OCI-LY7 (cell line): ENCODE data around the gene PDLIM1. TPM values are rescaled to one million over a fixed set of nuclear protein-coding genes. Genes with fewer than 3 reads are reported as not detected.
A peak's percentile ranks its signal among the peaks of the same experiment; 100 is the strongest.
"Not testable (repeated sequence)": the region's sequence is repeated elsewhere in the genome, so short reads cannot be mapped to it uniquely, and the experiment has no call there.

Experiments used
- BruUV-seq: library from RNA; stranded (reverse); fragments of 400-500 nt; replicated peaks from 2 replicates; lab custom pipeline; 2021; lab: Mats Ljungman, UMichigan
- CTCF ChIA-PET: fragments of 300-600 bp; sonication (Branson Sonifier 250); formaldehyde crosslinking; loops from one replicate; lab custom pipeline; 2022; ENCODE audit warnings: antibody characterized with exemption; ENCODE audit not compliant: unreplicated experiment; lab: Charles Lee
- POLR2A ChIA-PET: fragments of 300-600 bp; sonication (Branson Sonifier 250); formaldehyde crosslinking; loops from one replicate; lab custom pipeline; 2022; ENCODE audit warnings: antibody characterized with exemption; lab: Charles Lee
- DNase-seq: peaks from one replicate; pipeline ENCODE4 v3.0.0-alpha.2; 2015; ENCODE audit warnings: low spot score
- H2AFZ ChIP-seq: fragments of 200-600 bp; sonication (generic), shearing (Covaris generic); 2 replicates; pipeline ENCODE4 v1.6.1; 2014; ENCODE audit warnings: mild to moderate bottlenecking, antibody characterized with exemption, low read length, moderate library complexity
- H3K27ac ChIP-seq: fragments of 200-600 bp; sonication (generic); 2 replicates; pipeline ENCODE4 v1.5.1; 2014; ENCODE audit warnings: mixed run types, low read depth, mild to moderate bottlenecking, moderate library complexity, low read length, inconsistent platforms; ENCODE audit not compliant: poor library complexity, severe bottlenecking
- H3K36me3 ChIP-seq: fragments of 200-600 bp; sonication (generic); 2 replicates; pipeline ENCODE4 v1.6.1; 2014; ENCODE audit warnings: mild to moderate bottlenecking, antibody characterized with exemption, low read length, moderate library complexity, mixed read lengths; ENCODE audit not compliant: insufficient read depth
- H3K4me1 ChIP-seq: fragments of 200-600 bp; sonication (generic); 2 replicates; pipeline ENCODE4 v1.5.1; 2014; ENCODE audit warnings: mild to moderate bottlenecking, low read length; ENCODE audit not compliant: insufficient read depth, poor library complexity, severe bottlenecking
- H3K4me2 ChIP-seq: fragments of 200-600 bp; sonication (generic); 2 replicates; pipeline ENCODE4 v1.6.1; 2014; ENCODE audit warnings: mild to moderate bottlenecking, low read length
- H3K4me3 ChIP-seq: fragments of 200-600 bp; sonication (generic); 2 replicates; pipeline ENCODE4 v1.5.1; 2014; ENCODE audit warnings: mild to moderate bottlenecking, low read depth, low read length; ENCODE audit not compliant: poor library complexity, severe bottlenecking
- H3K79me2 ChIP-seq: fragments of 200-600 bp; sonication (generic); 2 replicates; pipeline ENCODE4 v1.6.1; 2016; ENCODE audit warnings: low read depth, mild to moderate bottlenecking, low read length, moderate library complexity, mixed read lengths; ENCODE audit not compliant: insufficient read depth
- H3K9me2 ChIP-seq: fragments of 200-600 bp; sonication (generic); 2 replicates; pipeline ENCODE4 v1.6.1; 2016; ENCODE audit warnings: mild to moderate bottlenecking, low read length, mixed read lengths; ENCODE audit not compliant: insufficient read depth
- H3K9me3 ChIP-seq: fragments of 200-600 bp; sonication (generic); 2 replicates; pipeline ENCODE4 v1.6.1; 2014; ENCODE audit warnings: mild to moderate bottlenecking, mixed run types, low read length, mixed read lengths
- H4K20me1 ChIP-seq: fragments of 200-600 bp; sonication (generic); 2 replicates; pipeline ENCODE4 v1.6.1; 2014; ENCODE audit warnings: mild to moderate bottlenecking, antibody characterized with exemption, low read length, moderate library complexity, mixed read lengths; ENCODE audit not compliant: insufficient read depth
- EZH2phosphoT487 ChIP-seq: fragments of 200-600 bp; sonication (generic); IDR thresholded peaks from 2 replicates; pipeline ENCODE4 v1.6.1; 2018; ENCODE audit warnings: low read depth, borderline replicate concordance, mild to moderate bottlenecking, mixed run types, antibody characterized with exemption, low read length, moderate library complexity, mixed read lengths
- intact Hi-C: fragments of 100-400 bp; cut with micrococcal nuclease; formaldehyde crosslinking; loops from one replicate; pipeline ENCODE4 v1.10.0; 2022; ENCODE audit not compliant: unreplicated experiment
- total RNA-seq, 2 experiments: library from RNA; depleted of rRNA in 1 of 2; stranded (reverse); fragments of >200 nt in 1 of 2; shearing (Covaris generic) in 1 of 2; gene quantifications; 2 replicates each; pipeline ENCODE4 v1.2.3, GENCODE V29; 2014 to 2022
- TF ChIP-seq, protein P1 (sequence below): fragments of 200-600 bp; sonication (generic); conservative IDR thresholded peaks from 2 replicates; pipeline ENCODE4 v1.5.1; 2014; ENCODE audit warnings: mild to moderate bottlenecking, antibody characterized with exemption, low read length, moderate library complexity, mixed read lengths

The PDLIM1 gene
- total RNA-seq, 2 experiments from 2014 or later: 22.3 to 105 TPM

DNA sequence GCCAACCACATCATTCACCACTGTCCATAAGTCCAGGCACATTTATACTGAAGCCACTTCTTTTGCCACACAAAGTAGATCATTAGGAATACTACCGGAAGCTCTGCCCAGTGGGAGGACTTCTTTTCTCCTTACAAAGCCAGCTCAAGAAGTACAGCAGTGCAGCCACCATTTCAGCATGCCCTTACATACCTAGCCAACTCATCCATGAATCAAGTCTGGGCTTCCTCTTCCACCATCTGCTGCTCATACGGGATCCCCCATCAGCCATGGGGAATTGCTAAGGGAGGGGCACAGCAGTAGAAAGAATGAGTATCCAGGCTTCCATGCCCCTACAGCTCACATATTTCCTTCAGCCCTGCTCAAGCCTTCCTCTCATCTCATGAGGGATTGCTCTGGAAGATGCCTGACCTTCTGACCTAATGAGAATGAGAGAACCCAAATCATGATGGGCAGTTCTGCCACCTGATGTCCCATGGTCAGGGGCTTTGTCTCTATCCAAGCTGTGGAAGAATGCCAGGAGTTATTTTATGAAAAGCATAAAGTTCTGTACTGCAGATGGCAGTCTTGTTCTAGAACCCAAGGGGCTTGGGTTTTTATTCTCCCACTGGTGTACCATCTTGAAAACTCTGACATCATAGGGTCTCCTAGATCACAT is 57.3 kb downstream of the PDLIM1 start:
- TF ChIP-seq, protein P1, sequence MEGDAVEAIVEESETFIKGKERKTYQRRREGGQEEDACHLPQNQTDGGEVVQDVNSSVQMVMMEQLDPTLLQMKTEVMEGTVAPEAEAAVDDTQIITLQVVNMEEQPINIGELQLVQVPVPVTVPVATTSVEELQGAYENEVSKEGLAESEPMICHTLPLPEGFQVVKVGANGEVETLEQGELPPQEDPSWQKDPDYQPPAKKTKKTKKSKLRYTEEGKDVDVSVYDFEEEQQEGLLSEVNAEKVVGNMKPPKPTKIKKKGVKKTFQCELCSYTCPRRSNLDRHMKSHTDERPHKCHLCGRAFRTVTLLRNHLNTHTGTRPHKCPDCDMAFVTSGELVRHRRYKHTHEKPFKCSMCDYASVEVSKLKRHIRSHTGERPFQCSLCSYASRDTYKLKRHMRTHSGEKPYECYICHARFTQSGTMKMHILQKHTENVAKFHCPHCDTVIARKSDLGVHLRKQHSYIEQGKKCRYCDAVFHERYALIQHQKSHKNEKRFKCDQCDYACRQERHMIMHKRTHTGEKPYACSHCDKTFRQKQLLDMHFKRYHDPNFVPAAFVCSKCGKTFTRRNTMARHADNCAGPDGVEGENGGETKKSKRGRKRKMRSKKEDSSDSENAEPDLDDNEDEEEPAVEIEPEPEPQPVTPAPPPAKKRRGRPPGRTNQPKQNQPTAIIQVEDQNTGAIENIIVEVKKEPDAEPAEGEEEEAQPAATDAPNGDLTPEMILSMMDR: peak; percentile 32; the same call in 1 of the 2 replicates
- TF ChIP-seq EZH2phosphoT487: no peak
- H3K4me1 ChIP-seq: peaks cover 46% of the 10 kb centered on the region
- no peak overlapping the region for H3K4me2 ChIP-seq
- BruUV-seq: no TSS peak
- no peaks in the 10 kb centered on the region for H3K9me3 ChIP-seq
- ChIA-PET POLR2A (interaction anchor here (0.5 to 2.3 kb wide), 2 partner anchors 10 to 55 kb away, joined by 3 to 16 read pairs; no protein-coding TSS in a partner anchor), CTCF (no interaction called here)
- H3K79me2 ChIP-seq: no peaks in the 10 kb centered on the region
- H3K4me3 ChIP-seq: no peak overlapping the region
- H2AFZ ChIP-seq: no peak overlapping the region
- intact Hi-C loops: no loop called here
- H4K20me1 ChIP-seq: no peaks in the 10 kb centered on the region
- no peaks in the 10 kb centered on the region for H3K36me3 ChIP-seq
- no peak overlapping the region for H3K27ac ChIP-seq
- no peak for DNase-seq
- H3K9me2 ChIP-seq: no peaks in the 10 kb centered on the region

DNA sequence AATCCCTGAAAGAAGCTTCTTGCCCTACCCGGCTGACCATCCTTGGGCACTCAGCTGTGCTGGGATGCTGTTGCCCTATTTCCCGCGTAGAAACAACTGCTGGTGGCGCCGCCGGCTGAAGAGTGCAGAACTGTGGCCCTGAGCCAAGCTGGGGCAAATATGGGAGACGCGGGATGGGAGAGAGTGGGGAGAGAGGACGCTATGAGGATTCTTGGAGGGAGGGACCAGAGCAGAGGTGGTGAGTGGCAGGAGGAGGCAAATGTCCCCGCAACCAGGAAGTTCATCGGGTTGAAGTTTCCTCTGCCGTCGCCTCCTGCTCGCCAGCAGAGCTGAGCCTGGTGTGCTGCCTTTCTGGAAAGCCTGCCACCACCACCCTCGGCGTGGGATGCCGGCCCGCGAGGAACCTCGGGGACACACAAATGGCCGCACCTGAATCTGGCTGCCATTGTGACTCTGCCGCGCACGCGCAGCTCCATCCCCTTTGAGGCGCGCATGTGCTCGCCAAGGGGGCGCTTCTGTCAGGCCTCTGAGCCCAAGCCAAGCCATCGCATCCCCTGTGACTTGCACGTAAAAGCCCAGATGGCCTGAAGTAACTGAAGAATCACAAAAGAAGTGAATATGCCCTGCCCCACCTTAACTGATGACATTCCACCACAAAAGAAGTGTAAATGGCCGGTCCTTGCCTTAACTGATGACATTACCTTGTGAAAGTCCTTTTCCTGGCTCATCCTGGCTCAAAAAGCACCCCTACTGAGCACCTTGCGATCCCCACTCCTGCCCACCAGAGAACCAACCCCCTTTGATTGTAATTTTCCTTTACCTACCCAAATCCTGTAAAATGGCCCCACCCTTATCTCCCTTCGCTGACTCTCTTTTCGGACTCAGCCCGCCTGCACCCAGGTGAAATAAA is 59.9 kb downstream of the PDLIM1 start:
- peaks cover 21% of the 10 kb centered on the region for H3K4me1 ChIP-seq
- intact Hi-C loops, BruUV-seq, H3K4me3 ChIP-seq, H3K9me2 ChIP-seq, H3K79me2 ChIP-seq, H2AFZ ChIP-seq, H4K20me1 ChIP-seq, H3K9me3 ChIP-seq, H3K36me3 ChIP-seq, H3K4me2 ChIP-seq, DNase-seq, H3K27ac ChIP-seq, CTCF ChIA-PET: not testable (repeated sequence)
- POLR2A ChIA-PET: interaction anchor here (0.7 kb wide), 1 partner anchor 759 kb away, joined by 4 read pairs; no protein-coding TSS in a partner anchor

DNA sequence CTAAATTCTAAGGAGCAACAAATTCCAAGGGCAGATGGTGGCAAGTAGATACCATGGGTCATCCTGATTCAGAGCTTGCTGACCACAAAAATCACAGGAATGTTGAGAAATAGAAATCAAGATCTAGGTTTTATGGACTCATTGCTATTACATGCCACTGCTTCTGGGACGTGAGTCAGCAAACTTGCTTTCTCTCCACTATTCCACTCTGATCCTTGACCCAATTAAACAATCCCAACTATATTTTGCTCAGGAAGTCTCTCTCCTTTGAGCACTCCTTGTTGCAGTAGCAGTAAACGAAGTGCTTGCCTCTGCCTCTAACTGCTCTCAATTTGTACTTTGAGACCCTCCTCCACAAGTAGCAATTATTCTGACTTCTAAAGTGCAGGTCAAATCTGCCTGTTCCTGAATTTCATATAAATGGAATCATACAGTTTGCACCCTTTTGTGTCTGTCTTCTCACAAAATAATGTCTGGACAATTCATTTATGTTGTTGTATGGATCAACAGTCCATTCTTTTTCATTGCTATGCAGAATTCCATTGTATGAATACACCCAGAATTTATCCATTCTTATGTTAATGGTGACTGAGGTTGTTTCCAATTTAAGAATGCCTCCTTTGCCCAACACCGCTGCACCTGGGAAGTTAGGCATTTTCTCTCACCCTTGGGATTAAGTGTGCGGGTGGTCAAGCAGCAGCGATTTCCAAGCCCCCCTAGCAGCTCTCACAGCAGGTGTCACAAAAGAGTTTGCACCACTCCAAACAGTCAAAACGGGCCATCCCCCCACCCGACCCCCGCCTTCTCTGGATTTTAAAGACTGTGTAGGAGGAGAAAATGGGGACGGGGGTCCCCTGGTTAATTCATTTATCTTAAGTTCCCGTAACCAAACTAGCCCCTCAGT is 60.8 kb downstream of the PDLIM1 start:
- POLR2A ChIA-PET: interaction anchor here (0.7 kb wide), 1 partner anchor 760 kb away, joined by 4 read pairs; no protein-coding TSS in a partner anchor
- intact Hi-C loops: no loop called here

More for the DNA sequence above, 60.8 kb downstream of the PDLIM1 start:
- Histone ChIP-seq H2AFZ (no peak overlapping the region), H3K4me3 (no peak overlapping the region), H3K79me2 (no peaks in the 10 kb centered on the region), H3K9me3 (no peaks in the 10 kb centered on the region), H3K36me3 (no peaks in the 10 kb centered on the region), H3K4me2 (no peak overlapping the region), H3K27ac (no peak overlapping the region), H3K9me2 (no peaks in the 10 kb centered on the region), H4K20me1 (no peaks in the 10 kb centered on the region), H3K4me1 (peaks cover 11% of the 10 kb centered on the region)
- TF ChIP-seq EZH2phosphoT487: no peak
- TF ChIP-seq, protein P1: no peak
- DNase-seq: no peak
- CTCF ChIA-PET: no interaction called here
- BruUV-seq: no TSS peak
